ENCODE measurements around the gene ARSG. TPM values are rescaled to one million over a fixed set of nuclear protein-coding genes. Genes with fewer than 3 reads are reported as not detected.

Gene ARSG
- total and polyA plus RNA-seq, 4 donors: 1.5 to 5.4 (median 2.3) TPM

DNA sequence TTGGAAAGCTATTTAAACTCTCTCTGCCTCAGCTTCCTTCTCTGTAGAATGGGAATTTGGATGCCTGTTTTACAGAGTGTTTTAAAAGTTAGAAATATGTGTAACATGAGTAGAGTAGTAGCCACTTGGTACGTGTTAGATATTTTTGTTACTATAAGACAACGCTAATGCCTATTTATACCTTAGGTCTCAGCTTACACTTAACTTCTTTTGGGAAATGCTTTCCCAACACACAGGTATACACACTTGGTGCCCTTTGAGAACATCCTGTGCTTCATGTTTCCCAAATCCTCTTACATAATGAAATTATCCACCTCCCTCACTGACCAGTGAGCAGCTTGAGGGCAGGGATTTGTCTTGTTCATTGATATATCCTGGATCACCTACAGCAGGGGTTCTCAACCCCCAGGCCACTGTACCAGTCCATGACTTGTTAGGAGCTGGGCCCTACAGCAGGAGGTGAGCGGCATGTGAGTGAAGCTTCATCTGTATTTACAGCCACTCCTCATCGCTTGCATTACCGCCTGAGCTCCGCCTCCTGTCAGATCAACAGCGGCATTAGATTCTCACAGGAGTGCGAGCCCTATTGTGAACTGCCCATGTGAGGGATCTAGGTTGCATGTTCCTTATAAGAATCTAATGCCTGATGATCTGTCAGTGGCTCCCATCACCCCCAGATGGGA is 33.5 kb downstream of the ARSG start:
- Histone ChIP-seq H3K9me3 (ENCODE audit: control insufficient read depth in 4 of 4, low read length in 3 of 4) (no peaks in the 10 kb centered on the region), H3K27ac (ENCODE audit: low read depth in 1 of 2, low read length in 2 of 2) (no peak overlapping the region), H3K36me3 (ENCODE audit: control insufficient read depth in 4 of 4, insufficient read depth in 3 of 4, low read depth in 1 of 4, low read length in 3 of 4) (no peaks in the 10 kb centered on the region), H3K4me1 (ENCODE audit: control insufficient read depth in 4 of 4, insufficient read depth in 4 of 4, low read length in 3 of 4) (no peaks in the 10 kb centered on the region), H3K4me3 (ENCODE audit: low read depth in 1 of 3, low read length in 3 of 3) (no peak overlapping the region), H3K9ac (ENCODE audit: low read depth in 1 of 2, low read length in 2 of 2) (no peak overlapping the region), H3K27me3 (ENCODE audit: control insufficient read depth in 4 of 4, insufficient read depth in 4 of 4, low read length in 3 of 4) (no peaks in the 10 kb centered on the region)
- no peak for TF ChIP-seq JUND (IDR thresholded peaks at IDR 0.05)
- no peak for TF ChIP-seq EGR1 (IDR thresholded peaks at IDR 0.05; ENCODE audit: low read depth in 2 of 2)
- TF ChIP-seq, protein P1, sequence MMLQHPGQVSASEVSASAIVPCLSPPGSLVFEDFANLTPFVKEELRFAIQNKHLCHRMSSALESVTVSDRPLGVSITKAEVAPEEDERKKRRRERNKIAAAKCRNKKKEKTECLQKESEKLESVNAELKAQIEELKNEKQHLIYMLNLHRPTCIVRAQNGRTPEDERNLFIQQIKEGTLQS (IDR thresholded peaks at IDR 0.05): no peak
- no peak for TF ChIP-seq RXRA (IDR thresholded peaks at IDR 0.05)
- TF ChIP-seq NR2F2 (IDR thresholded peaks at IDR 0.05): no peak
- TF ChIP-seq GABPA (IDR thresholded peaks at IDR 0.05 in 1 of 2, conservative IDR thresholded peaks at IDR 0.05 in 1 of 2): no peak
- no peak for TF ChIP-seq REST (IDR thresholded peaks at IDR 0.05)
- TF ChIP-seq, protein P2, sequence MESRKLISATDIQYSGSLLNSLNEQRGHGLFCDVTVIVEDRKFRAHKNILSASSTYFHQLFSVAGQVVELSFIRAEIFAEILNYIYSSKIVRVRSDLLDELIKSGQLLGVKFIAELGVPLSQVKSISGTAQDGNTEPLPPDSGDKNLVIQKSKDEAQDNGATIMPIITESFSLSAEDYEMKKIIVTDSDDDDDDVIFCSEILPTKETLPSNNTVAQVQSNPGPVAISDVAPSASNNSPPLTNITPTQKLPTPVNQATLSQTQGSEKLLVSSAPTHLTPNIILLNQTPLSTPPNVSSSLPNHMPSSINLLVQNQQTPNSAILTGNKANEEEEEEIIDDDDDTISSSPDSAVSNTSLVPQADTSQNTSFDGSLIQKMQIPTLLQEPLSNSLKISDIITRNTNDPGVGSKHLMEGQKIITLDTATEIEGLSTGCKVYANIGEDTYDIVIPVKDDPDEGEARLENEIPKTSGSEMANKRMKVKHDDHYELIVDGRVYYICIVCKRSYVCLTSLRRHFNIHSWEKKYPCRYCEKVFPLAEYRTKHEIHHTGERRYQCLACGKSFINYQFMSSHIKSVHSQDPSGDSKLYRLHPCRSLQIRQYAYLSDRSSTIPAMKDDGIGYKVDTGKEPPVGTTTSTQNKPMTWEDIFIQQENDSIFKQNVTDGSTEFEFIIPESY (IDR thresholded peaks at IDR 0.05): no peak
- no peak for DNase-seq (ENCODE audit: low spot score)
- WGBS: 97% methylated on average over 8 of the region's 8 CpGs

- no peak overlapping the region for H3K27ac ChIP-seq (ENCODE audit: low read depth in 1 of 2, low read length in 2 of 2)
- H3K36me3 ChIP-seq (ENCODE audit: control insufficient read depth in 4 of 4, insufficient read depth in 3 of 4, low read depth in 1 of 4, low read length in 3 of 4): no peaks in the 10 kb centered on the region
- no peak overlapping the region for H3K9ac ChIP-seq (ENCODE audit: low read depth in 1 of 2, low read length in 2 of 2)
- H3K4me3 ChIP-seq (ENCODE audit: low read depth in 1 of 3, low read length in 3 of 3): no peak overlapping the region
- TF ChIP-seq HNF4G (IDR thresholded peaks at IDR 0.05) (no peak), JUND (IDR thresholded peaks at IDR 0.05) (no peak), TAF1 (conservative IDR thresholded peaks at IDR 0.05) (no peak), NR2F2 (IDR thresholded peaks at IDR 0.05) (no peak), HNF4A (conservative IDR thresholded peaks at IDR 0.05) (no peak), SP1 (IDR thresholded peaks at IDR 0.05) (no peak), CTCF (IDR thresholded peaks at IDR 0.05; ENCODE audit: low read depth, low read length, missing input control) (no peak), RXRA (IDR thresholded peaks at IDR 0.05) (no peak), FOXA1 (IDR thresholded peaks at IDR 0.05) (no peak), EGR1 (IDR thresholded peaks at IDR 0.05; ENCODE audit: low read depth in 2 of 2) (no peak), RAD21 (IDR thresholded peaks at IDR 0.05) (no peak), YY1 (IDR thresholded peaks at IDR 0.05) (no peak), REST (IDR thresholded peaks at IDR 0.05) (no peak)
- TF ChIP-seq, protein P3, sequence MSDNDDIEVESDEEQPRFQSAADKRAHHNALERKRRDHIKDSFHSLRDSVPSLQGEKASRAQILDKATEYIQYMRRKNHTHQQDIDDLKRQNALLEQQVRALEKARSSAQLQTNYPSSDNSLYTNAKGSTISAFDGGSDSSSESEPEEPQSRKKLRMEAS (IDR thresholded peaks at IDR 0.05): no peak
- TF ChIP-seq, protein P1 (IDR thresholded peaks at IDR 0.05): no peak
- TF ChIP-seq, protein P2 (IDR thresholded peaks at IDR 0.05): no peak
- WGBS: 82% methylated on average over 5 of the region's 5 CpGs
- H3K4me1 ChIP-seq (ENCODE audit: control insufficient read depth in 4 of 4, insufficient read depth in 4 of 4, low read length in 3 of 4): no peaks in the 10 kb centered on the region
- H3K27me3 ChIP-seq (ENCODE audit: control insufficient read depth in 4 of 4, insufficient read depth in 4 of 4, low read length in 3 of 4): no peaks in the 10 kb centered on the region
- peaks cover 0 to 2% (median 0%) of the 10 kb centered on the region in 4 donors for H3K9me3 ChIP-seq (ENCODE audit: control insufficient read depth in 4 of 4, low read length in 3 of 4)
- DNase-seq (ENCODE audit: low spot score): no peak
These were observed 34.7 kb downstream of the ARSG start for GRCh38 chr17:68325961-68326360.
